NCI-H345 treated with DMSO at 0.1 percent for 48 hours (cell line): ENCODE results near the gene AKAP13.

ENCODE experiments used
- DNase-seq: peaks from one replicate; lab custom pipeline; 2025; ENCODE audit not compliant: unreplicated experiment; lab: John Stamatoyannopoulos, UW

Gene AKAP13

DNA sequence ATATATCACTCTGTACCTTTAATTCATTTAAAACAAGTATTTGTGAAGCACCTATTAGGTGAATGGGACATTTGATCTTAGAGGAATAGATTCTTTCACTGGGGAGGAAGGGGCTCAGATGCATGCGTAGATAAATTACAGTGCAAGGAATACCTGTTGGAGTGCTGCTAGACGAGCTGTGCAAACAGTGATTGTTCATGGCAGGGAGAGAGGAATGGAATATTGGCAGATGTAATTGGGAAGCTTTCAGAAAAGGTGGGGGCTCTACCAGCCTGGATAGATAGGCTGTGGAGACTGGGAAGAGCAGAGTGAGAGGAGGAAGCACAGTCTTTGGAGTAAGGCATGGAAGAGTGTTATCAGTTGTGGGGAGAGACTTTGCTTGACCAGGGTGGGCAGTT, 116.8 kb downstream of the AKAP13 start:
- DNase-seq = peak; percentile 13

DNA sequence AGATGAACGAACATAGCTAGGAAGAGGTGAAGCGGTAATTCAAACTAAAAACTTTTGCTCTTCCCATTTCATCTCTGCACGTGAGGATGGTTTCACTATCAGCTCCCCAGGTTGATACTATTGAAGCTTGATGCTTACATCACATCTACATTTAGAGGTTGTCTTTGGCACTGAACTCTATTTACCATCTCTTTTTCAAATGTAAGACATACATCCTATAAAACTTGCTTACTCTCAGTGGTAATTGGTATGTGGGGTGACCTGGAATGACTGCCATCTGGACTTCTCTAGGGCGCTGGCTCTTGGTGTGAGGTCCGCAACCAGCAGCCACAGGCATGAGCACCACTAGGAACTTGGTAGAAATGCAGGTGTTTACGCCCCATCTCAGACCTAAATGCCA, 118.1 kb downstream of the AKAP13 start:
- no peak for DNase-seq

DNA sequence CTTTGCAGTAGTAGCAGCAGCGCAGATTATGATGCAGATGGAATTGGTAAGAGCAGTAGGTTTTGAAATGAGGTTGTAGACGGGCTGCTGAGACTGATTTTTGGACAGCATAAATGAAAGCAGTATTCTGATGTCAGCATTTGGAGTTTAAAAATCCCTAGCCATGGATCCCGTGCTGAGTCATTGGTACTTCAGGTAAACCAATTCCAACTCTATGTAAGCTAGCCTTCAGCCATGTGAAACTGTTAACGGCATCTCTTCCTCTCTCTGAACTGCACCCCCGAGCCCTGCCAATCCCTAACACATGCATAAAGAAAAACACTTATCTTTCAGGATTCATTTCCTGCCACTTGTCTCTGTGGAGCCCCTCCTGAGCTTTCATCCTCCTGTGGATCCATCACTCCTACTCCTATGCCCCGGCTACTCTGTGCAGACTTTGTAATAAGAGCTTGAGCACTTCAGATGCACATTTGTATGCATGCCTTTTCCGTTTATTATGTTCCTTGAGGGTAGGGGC, 119.0 kb downstream of the AKAP13 start:
- peak; percentile 23 for DNase-seq

DNA sequence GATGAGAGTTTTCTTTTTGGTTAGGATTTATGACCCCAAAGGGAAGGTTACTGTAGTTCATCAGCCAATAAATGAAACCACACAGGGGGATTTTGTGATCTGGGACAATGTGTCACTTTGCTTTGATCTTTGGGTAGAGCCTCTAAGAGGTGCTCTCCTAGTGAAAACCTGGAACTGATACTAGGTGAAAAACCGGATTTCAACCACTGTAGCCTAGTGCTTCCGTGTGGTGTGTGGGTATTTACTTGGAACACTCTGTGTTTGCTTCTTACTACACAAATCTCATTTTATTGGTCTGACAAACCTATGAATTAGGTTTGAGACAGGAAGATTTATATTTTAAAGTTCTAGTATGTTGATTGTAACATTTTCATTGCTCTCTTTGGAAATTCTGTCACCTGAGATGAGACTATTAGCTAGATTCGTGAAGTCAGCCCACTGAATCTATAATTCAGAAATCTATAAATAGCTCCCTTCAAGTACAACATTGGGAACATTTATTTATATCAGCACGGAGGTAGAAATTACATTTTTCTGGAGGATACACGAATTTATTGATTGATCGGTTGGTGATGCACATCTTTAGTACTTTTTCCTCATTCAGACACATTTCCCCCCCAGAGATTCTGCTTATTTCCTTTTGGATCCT, 119.8 kb downstream of the AKAP13 start:
- DNase-seq = no peak

DNA sequence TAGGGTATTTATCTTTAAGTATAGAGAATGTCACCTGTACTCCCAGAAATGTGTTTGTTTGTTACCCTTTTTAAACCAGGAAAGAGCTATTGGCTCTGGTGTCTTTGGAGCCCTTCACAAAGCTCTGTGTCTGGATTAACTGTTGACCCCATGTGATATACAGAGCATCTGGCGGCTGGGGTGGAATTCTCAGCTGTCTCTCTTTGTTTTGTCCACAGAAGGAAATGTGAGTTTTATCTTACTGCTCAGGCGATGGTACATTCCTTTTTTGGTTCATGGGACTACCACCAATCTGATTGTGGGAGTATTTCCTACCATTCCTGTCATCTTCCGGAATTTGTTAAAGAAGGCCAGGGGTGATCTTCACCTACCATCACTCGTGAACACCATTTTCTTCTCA, 120.3 kb downstream of the AKAP13 start:
- DNase-seq = no peak

DNA sequence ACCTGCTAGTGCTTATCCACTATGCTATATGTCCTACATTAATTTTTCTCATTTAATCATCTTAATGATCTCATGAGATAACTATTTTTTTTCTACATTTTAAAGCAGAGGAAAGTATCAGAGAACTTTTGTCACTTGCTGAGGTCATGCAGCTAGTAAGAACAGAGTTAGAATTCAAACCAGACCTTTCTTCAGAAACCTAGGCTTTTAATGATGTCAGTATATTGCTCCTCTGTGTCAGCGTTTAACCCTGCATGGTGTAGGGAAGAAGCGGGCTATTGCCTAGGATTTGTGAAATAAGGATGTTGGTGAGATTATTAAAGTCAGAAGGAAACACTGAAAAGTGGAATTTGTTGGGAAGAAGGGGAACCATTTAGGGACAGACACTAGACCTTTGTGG, 121.2 kb downstream of the AKAP13 start:
- DNase-seq = no peak

DNA sequence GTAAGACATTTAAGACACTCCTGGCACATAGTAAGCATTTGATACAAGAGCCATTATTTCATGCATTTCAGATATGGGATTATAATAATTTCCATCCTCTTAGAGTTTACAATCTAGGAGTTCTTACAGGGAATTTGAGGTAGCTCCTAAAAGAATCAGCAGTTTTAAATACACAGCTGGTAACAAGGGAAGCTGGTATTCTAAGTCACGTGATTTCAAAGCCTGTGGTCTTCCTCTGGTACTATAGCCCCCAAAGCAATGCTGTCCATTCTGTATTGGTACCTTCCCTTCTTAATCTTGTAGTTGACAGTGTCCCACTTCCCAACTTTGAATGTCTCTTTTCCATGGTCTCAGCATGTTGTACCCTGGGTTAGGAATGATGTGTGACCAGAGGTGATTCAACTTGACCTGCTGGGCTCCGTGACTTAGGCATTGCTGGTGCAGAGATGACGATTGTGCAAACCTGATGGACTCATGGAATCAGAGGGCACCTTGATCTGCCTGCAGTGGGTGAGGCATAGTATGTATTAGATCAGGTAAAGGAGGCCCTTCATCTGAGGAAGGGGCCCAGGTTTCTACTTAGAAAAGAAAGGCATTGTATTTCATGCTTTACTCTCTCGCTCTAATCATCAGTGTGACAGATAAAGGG, 122.9 kb downstream of the AKAP13 start:
- no peak for DNase-seq

DNA sequence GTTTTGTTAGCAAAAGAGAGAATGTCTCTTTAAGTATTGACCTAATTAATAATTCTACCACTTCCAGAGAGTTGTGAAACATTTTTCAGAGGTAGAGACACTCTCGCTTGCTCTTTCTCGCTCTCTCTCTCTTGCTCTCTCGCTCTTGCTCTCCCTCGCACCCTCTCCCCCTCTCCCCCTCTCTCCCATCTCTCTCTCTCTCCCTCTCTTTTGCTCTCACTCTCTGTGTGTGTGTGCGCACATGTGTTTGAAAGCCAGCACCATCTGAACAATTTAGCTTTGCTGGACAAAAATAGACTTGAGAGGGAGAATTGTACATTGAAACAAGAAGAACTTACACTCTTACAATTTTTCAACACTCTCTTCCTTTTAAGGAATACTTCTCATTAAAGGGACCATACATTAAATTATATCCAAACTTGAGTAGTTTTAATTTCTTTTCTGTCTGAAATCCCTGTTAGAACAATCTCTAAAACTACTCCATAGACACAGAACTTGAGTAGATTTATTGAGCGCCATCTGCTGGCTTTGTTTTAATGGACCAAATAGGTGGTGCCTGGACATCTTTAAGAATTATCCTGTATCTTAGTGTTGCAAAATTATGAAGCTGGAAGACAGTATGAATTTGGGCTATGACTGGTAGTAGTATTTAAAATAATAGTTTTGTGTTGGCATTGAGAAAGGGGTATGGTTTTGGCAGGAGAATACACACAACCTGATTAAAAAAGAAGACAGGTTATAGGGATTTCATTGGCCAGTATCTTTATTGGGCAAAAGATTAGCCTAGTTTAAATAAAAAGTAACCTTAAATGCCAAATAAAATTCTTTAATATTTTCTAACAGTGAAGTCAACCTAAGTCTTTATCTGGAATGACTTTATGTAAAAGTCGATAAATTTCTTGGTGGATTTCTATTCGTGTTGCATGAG, 124.6 kb downstream of the AKAP13 start:
- no peak for DNase-seq

DNA sequence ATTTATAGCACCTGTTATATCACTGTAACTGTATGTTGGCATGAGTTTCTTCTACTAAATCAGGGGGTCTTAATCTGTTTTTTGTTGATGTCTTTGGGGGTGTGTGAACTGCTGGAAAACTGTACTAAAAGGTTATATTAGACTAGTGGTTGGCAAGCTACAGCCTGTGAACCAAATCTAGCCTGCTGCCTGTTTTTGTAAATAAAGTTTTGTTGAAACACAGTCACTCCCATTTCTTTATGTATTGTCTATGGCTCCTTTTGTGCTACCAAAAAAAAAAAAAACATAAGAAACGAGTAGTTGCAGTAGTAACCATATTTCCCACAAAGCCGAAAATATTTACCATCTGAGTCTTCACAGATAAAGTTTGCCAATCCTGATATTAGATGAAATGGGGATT, 126.7 kb downstream of the AKAP13 start:
- no peak for DNase-seq

DNA sequence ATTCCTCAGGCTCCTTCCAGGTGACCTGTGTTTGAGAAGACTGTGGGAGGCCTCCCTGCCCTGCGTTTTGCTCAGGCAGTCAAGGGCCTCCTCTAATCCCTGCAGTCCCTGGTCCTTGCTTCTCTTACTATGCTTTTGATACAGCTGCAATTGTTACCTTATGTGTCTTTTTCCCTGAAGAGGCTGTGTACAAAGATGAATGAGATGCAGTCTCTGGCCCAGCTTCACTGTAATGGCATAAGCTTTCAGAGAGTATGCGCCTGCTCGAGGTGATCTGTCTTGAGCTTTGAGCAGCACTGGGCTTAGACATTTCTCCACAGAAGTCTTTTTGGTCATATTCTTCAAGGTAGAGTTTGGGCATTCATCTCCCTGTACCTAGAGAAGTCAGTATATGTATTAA, 129.6 kb downstream of the AKAP13 start:
- DNase-seq = no peak

DNA sequence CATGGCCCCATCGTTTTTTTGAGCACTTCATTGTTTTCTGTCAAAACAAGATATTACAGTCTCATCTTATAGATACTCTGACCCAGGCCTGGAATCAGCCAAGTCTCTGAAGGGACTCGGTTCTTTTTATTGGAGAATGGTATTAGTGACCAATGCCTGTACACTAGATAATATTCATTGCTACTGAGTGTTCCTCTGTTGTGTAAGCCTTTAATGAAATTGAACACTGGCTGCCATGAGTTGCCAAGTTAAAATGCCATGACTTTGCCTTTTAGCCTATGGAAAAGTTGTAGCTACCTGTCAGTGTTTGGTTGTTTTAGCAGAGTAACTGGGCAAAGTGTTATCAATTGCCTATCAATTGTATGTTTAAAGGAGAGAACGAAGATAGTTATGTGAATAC, 134.0 kb downstream of the AKAP13 start:
- DNase-seq = no peak

DNA sequence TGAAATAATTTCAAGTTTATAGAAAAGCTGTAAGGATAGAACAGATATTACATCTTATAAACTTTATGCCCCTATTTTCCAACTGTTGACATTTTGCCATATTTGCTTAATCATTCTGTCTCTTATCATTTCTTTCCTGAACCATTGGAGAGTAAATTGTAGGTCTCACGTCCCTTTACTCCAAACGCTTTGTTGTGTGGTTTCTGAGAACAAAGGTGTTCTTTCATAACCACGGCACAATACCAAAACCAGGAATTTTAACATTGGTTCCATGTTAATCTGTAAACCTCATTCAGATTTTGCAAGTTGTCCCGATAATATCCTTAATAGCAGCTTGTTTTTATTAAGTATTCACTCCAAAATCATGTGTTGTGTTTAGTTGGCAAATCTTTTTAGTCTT, 134.8 kb downstream of the AKAP13 start:
- no peak for DNase-seq

DNA sequence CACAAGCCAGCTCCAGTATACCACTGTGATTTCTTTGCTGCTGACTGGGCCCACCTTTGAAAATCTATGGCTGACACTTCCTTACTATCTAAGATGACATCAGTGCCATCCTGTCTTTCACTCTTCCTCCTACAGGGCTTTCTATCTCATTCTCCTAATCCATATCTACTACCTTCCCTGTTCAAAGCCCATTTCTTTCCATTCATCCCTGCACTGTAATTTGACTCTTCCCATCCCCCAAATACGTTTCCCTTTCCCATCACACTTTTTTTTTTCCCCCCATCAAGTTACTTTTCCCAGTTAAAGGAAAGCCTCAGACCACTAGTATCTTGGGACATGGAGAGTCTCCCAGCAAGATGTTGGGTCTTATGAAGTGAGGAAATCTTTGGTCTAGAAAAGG, 136.7 kb downstream of the AKAP13 start:
- DNase-seq = no peak

DNA sequence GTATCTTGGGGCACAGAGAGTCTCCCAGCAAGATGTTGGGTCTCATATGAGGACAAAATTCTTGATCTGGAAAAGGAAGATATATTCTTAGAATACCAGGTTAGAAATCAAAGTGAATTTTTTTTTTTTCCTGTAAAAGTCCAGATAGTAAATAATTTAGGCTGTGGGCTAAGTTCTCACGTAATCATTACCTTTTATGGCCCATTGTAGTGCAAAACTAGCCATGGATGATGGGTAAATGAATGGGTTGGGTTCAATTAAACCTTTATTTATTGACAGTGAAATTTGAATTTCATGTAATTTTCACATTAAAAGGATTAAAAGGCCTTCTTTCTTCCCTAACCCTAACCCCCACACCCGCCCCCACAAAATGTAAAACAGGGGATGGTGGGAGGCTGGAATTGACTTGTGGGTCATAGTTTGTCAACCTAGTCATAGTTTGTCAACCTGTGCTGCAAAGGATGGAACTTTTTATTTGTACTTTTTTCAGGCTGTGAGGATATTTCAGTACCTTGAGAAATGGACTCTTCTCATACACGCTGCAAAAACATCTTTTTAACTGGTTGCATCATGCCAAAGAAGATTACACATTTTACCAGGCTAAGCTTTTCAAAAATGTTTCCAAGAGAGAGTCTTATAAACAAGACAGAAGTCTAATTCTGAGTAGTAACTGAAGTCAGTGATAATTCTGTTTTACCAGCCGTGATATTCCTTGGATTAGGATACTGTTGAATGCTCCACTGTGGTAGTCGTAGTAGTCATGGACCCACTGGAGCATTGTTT, 138.8 kb downstream of the AKAP13 start:
- no peak for DNase-seq

DNA sequence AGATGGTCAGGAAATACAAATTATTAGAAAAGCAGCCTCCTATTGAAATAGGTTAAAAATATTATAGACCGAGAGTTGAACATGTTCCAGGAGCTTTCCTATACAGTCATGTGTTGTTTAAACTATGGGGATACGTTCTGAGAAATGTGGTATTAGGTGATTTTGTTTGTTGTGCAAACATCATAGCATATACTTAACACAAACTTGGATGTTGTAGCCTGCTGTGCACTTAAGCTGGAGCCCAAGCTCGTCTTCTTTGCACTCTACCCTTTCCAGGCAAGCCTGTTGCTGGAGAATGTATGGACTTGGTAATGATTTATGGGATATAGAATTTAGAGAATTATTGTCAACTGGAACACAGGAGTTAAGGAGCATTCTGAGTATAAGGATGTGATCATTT, 140.2 kb downstream of the AKAP13 start:
- no peak for DNase-seq

DNA sequence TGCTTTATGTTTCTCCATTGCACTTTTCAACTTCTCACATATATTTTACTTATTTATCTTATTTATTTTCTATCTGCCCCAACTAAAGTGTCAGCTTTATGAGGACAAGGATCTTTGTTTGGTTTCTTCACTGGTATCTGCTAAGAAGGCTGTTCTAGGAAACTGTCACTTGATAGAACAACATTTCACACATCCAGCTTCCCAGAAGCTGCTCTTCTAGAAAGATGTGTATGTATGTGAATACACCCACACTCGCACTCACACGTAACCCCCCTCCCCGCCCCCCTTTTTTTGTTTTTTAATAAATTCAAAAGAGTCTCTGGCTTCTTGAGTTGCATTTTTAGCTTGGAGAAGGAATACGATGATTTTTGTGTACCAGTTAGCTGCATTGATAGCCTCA, 143.1 kb downstream of the AKAP13 start:
- DNase-seq = no peak

DNA sequence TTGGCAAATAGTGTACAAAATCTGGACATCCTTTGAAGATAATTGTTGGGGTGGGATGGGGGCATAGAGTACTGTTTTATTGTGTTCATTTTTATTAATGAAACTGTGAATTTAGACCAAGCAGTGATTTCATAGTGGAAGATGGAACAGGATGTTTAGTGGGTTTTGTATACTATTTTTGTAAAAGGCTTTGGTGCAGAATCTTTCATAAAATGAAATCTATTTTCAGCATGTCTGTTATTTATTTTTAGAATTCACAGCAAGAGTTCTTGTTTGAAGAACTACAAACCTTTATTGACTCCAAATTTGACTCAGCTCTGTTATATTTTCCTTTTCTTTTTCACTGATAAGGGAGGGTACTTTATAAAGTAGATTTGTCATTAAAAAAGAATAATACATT, 145.4 kb downstream of the AKAP13 start:
- DNase-seq = no peak

DNA sequence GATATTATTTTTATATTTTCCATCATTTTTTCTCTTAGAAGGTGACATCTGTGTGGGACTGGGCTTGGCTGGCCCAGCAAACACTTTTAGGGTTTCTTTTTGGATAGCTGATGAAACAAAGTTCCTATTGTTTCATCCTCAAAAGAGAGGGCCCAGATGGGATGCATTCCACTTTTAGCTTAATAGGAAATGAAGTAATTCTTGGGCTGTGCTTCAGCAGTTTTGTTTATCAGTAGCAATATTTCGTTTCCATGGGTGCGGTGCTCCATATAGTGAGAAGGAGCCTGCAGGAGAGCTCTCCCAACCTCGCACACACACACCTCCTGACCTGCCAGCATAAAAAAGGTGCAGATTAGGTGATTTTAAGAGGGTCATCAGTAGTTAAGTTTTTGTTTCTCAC, 147.5 kb downstream of the AKAP13 start:
- no peak for DNase-seq

DNA sequence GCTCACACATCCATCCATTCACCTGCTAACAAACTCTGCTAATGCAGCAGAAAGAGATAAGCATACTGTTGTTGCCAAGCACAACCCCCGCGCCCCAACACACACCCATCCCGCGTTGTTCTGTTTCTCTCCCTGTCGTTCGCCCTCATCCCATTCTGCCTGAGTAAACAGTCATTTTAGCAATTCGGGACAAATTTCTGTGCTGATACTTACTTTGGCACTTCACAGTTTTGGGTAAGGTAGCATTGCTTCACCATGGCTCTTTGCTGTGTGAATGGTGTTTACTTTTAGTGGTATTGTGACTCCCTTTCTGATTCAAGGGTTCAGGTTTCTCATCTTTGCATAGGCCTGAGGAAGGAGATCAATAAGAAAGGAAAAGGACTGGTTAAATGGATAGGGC, 149.7 kb downstream of the AKAP13 start:
- DNase-seq = no peak

DNA sequence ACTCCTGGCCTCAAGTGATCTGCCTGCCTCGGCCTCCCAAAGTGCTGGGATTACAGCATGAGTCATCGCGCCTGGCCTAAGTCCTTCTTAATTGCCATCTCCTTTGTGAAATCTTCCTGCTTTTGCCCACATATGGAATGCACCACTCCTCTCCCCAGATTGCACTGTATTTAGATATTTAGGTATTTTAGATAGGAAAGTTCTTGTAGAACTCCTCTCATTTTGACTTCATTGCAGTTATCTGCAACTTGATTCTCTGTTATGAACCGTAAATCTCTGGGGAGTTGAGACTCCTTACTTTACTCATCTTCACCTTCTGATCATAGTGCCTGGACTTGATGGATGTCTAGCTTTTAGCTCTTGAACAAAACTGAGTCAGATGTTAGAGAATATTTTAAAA, 150.7 kb downstream of the AKAP13 start:
- DNase-seq = no peak

DNA sequence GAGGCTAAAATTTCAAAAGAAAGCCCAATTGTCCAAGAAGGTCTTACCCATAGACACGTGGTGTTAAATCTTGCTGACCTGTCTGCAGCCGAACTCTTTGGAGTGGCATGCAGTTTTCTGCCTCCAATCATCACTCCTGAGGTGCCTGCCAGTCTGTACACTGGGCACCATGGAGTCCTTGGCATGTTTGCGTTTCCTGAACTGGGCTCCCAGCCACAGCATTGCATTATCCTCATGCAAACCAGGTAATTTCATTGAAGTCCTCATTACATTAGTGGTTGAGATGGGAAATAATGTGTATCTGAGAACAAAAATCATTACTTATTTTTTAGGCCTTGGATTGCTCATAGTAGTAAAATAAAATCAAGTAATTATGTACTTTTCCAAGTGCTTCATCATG, 152.3 kb downstream of the AKAP13 start:
- DNase-seq = no peak
